Measurements from ENCODE around the gene BRSK1.

BRSK1 gene

GRCh38 chr19:55283548-55284377, at the start of gene BRSK1:
Gene BRSK1 (plus strand): TSS chr19:55283997. CDS start chr19:55284443, 446 bp downstream.
- DNase-seq = peak; percentile 74

- no peak for DNase-seq
These were observed 45.8 kb upstream of the BRSK1 start for GRCh38 chr19:55238030-55238429.

GRCh38 chr19:55239004-55239403, 44.8 kb upstream of the BRSK1 start:
- no peak for DNase-seq

DNA sequence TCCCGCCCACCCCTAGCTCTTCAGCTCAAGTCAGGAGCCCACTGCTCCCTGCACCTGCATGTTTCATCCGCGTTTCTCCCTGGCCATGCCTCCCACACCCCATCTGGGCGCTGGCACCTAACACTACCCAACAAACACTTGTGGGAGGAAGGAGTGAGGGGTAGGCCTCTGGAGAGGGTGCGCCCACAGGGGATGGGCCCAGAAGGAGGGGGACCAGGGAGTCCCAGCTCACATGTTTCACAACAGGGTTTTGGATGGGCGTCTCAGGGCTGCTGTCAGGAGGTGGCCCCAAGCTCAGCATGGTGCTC, 43.1 kb upstream of the BRSK1 start:
- DNase-seq = no peak

- DNase-seq = no peak
These were observed 42.5 kb upstream of the BRSK1 start for GRCh38 chr19:55241143-55241934.

DNA sequence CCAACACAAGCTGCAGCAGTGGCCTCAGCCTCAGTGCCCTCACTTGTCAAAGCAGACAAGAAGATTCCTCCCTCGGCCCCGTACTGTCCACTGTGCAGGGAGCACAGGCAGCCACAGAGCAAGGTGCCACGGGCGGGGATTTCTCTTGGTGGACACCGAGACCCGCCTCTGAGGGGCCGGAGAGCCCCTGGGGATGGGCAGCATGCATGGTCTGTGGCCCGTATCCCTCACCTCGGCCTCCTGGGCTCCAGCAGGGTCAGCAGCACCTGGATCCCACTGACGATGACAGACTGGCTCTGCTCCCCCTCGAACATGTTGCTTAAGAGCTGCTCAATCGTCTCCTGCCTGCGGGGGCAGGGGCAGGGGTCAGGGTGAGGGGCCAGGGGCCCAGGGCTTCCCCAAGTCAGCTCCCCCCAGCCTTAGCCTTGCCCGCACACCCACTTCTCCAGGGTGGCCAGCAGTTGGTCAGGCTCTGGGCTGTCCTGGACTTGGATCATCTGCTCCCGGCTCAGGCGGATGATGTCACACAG, 41.8 kb upstream of the BRSK1 start:
- no peak for DNase-seq

DNA sequence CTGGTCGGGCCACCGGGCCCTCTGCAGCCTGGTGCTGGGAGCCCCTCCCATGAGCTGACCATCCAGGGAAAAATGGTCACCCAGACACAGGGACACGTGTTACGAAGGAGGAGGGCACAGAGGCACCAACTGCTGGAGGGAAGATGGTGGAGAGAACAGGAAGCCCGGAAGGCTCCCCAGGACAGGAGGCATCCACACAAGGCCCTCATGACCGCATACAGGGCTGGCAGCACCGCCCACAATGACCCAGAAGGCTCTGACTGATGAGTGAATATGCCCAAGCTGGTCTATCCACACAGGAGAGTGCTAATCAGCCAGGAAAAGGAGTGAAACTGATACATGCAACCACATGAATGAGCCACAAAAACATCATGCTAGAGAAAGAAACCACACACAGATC, 41.3 kb upstream of the BRSK1 start:
- no peak for DNase-seq

GRCh38 chr19:55244004-55244680, 39.7 kb upstream of the BRSK1 start:
- no peak for DNase-seq

DNA sequence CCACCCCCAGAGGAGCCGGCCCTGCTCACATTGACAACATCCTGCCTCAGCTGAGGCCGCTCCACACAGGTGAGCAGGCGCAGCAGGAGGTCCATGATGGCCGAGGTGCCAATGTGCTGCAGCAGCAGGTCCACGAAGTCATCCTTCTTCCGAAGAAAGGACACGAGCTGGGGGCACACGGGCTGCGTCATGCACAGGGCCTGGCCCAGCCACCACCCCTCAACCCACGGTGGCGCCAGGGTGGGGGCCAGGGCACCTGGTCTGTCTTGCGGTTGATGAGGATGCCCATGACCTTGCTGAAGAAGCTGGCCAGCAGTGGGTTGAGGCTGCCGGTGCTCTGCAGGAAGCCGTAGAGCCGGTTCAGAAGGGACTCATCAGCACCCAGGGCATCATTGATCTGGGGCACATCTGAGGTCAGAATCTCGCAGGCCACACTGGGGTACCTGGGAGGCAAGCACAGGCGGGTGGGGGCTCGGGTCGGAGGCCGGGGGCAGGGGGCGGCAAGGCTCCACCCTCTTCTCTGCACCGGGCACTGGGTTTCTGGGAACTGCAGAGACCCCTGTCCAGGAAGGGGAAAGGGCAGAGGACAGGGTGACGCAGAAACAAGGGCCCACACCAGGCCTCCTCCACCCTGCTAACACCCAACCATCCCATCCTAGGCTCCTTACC, 38.4 kb upstream of the BRSK1 start:
- DNase-seq = no peak

GRCh38 chr19:55246462-55247451, 37.0 kb upstream of the BRSK1 start:
- no peak for DNase-seq

DNA sequence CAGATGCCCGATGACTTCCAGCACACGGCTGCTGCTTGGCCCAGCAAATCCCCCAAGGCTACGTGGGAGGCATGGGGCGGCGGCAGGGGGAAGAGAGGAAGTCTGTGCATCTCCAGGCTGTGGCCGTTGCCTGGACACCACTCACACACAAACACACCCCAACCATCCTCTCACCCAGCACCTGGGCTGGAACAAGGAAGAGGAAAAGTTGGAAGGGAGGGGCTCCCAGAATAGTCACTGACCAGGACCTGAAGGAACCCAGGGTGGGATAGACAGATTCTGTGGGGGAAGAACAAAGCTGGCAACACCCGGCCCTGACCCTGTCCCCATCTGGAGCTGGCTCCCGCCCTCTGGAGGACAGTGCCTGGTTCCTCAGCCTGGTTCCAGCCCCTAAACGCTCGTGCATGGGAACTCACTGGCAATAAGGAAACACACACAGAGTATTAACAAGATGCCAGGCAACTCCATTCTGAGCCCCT, 36.1 kb upstream of the BRSK1 start:
- no peak for DNase-seq

DNA sequence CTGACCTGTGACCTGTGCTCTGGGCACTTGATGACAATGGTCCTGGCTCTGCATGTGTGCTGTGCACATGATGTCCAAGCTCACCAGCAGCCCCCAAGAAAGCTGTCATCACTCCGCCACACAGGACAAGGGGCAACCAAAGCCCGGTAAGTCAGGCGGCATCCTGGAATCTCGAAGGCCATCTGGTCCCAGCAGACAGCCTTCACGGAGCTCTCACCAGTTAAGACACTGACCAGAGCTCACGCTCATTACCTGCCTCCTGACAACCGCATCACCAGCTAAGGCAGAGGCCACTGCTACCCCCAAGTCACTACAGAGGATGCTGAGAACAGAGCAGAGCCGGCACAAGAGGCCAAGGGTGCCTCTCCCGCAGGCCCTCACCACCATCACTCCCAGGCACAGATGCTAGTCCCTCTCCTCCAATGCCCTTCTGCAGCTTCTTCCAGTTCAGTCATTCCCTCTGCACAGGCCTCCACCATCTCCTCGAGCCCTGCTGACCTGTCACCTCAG, 35.6 kb upstream of the BRSK1 start:
- DNase-seq = no peak

GRCh38 chr19:55248704-55249103, 35.1 kb upstream of the BRSK1 start:
- DNase-seq = no peak

GRCh38 chr19:55249841-55250240, 34.0 kb upstream of the BRSK1 start:
- DNase-seq = no peak

GRCh38 chr19:55250262-55251036, 33.3 kb upstream of the BRSK1 start:
- DNase-seq = no peak

GRCh38 chr19:55251341-55252081, 32.3 kb upstream of the BRSK1 start:
- no peak for DNase-seq

- DNase-seq = no peak
These were observed 30.8 kb upstream of the BRSK1 start for GRCh38 chr19:55252760-55253663.

GRCh38 chr19:55253842-55254624, 29.8 kb upstream of the BRSK1 start:
- peak; percentile 29 for DNase-seq
